ENCODE results near the gene HECW1.
A peak's percentile ranks its signal among the peaks of the same experiment; 100 is the strongest.
"Not testable (repeated sequence)": the region's sequence is repeated elsewhere in the genome, so short reads cannot be mapped to it uniquely, and the experiment has no call there.

HECW1 gene

DNA sequence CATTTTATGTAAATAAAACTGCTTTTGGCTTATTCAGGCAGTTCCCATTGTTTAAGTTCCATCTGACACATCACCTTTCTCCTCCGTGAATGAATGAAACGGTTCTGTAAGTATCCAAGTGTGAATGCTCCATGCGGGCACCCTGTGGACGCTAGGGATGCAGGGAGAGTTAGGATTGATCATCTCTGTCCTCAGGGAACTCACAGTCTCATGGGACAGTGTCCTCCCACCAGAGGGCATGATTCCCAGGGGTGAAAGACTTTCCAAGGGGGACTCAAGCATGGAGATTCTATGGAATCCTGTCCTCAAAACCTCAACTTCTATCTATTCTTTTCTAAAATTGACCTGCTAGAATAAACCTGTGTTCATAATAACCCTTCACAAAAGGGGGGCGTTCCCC, 98.8 kb downstream of the HECW1 start:
- DNase-seq = no peak

DNA sequence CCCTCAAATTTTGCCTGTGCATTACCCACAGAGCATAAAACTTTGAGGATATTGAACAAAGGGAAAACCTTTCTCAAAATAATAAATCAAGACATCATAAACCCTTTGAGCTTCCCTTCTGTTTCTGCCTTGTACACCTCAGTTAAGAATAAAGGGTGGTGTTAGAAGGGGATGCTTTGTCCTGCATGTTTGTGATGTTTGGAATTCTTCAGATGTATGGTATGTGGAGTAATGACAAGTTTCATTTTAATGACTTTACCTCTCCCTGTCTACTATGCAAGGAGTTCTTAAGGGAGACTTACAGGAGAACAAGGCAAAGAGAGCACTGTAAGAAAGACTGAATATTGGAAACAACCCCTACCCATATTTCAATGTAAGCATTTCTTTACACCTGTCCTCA, 99.2 kb downstream of the HECW1 start:
- no peak for DNase-seq

DNA sequence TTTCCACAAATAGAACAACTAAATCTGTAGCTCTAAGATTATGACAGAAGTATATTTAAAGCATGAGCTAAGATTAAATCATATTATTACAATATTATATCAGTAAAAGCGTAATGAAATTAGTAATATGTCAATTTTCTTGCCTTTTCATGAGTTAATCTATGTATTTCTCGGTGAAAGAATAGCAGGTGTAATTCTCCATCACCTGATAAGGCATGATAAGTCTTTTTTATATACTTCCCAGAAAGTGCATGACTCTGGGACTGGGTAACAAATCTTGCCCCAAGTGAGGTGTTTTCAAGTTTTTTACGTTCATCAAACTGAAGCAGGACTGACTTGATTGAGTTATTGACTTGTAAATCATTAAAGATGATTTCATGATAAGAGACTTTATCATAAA, 100.5 kb downstream of the HECW1 start:
- no peak for DNase-seq

DNA sequence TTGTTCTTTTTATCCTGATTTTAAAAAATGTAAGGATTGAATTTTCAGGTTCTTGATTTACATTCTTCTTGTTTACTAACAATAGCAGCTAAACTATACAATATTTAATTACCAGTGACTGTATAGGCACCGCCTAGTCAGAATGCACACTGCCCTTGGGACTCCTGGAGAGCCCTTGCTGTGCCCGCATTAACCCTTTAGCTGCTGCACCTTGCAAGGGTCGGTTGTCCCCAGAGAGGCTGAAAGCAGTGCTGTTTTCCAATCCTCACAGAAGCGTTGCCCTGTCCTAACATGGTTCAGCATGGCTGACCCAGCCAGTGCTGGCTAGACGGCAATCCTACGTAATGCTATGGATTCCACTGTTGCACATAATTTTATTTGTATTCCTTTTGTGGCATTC, 102.6 kb downstream of the HECW1 start:
- DNase-seq = no peak

DNA sequence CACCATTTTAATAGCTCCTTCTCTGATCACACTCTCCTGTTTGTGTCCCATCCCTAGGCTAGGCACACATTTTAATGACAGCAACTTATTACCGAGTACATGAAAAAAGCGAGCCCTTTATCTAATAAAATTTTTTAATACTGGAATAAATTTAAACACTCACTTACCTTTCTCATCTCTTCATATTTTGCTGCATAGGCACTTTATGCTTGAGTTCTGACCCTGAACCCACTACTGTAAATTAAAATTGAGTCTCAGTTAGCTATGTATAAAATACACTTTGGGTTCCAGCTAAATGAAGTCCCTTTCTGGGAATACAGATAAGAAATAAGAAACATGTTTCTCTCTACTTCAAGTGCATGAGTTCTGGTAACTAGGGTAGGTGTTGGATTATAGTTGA, 104.6 kb downstream of the HECW1 start:
- no peak for DNase-seq

DNA sequence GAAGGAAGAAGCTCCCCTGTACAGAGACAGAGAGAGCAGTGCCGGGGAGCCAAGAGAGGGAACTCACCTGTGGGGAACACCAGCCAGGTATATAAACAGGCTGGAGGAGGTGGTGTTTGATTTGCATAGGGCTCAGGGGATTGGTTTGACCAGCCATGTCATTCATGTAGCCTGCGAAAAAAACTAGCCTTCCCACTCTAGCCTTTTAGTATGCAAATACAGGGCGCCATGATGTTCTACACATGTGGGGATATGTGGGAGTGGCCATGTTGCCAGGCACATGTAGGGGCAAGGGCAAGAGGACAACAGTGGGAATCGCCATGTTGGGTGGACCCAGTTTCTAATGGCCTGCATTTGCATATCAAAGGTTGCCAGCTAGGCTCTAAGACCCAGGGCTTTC, 106.5 kb downstream of the HECW1 start:
- not testable (repeated sequence) for DNase-seq

DNA sequence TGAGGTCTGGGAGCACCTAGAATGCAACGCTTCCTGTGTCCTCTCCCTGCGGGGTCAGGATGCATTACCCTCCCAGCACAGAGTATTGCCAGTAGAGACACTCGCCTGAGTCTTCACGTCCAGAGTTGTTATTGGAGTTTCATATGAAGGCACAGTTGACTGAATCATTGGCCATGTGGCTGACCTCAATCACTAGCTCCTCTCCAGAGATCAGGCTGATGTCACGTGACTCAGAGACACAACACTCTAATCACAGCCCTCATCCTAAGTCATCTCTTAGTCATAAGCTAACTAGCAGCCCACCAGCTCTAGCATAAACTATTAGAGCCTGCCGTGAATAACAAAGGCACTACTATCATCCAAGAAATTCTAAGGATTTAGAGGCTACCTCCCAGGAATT, 107.8 kb downstream of the HECW1 start:
- no peak for DNase-seq

DNA sequence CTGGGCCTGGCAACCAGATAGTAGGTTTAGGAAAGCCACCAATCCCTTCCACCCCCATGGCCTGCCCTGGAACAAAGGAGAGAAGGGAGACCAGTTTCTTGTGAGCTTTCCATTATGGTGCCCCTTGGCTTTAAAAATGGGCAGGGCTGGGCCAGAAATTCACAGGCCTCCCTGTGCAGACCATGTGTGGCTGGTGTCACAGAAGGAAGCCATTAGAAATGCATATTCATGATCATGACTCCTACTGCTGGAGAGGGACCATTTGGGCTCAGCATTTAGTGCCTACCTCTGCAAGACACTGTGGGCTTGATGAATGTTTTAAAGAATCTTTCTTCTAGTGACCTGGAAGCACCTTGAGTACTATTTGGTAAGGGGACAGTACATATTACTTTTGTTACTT, 108.3 kb downstream of the HECW1 start:
- DNase-seq = no peak

DNA sequence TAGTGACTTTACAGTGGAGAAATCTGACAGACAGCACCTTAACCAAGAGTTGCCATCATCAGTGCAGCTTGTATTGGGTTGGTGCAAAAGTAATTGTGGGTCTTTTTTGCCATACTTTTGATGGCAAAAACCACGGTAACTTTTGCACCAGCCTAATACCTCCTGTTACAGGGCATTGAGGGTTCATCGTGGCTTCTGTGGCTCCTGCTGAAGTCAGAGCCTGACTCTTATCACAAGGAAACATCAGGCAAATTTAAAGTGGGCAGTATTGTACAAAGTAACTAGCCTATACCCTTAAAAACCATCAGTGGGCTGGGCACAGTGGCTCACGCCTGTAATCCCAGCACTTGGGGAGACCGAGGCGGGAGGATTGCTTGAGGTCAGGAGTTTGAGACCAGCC, 117.4 kb downstream of the HECW1 start:
- DNase-seq = no peak

DNA sequence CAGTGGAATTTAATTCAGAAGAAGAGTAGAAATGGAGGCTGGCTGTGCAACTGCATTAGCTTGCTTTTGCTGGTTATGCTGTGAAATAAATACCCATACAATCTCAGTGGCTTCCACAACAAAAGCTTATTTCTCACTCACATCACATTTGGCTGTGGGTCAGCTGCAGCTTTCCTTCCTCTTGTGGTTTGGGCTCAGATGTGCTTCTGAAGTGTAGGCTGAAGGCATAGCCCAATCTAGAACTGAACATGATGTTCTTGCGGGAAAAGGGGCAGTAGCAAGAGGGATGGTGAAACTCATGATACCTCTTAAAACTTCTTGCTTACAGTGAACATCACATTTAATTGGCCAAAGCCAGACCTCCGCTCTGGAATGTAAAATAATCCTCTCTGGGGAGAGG, 119.9 kb downstream of the HECW1 start:
- no peak for DNase-seq

DNA sequence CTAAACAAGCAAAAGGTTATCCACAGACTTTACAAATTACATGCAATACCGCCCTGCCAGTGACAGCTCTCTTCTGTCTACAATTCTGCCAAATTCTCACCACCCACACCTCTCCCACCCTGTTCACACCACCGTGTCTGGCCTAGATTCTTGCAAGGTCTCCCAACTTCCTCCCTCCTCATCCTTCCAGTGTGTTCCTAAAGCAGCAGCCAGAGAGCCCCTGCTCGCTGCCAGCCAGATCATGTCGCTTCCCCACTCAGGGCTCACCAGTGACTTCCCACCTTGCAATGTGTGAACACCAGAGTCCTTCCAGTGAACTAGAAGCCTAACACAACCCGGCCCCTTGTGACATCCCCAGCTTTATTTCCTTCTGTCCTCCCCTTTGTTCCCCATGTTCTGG, 121.6 kb downstream of the HECW1 start:
- DNase-seq = no peak

DNA sequence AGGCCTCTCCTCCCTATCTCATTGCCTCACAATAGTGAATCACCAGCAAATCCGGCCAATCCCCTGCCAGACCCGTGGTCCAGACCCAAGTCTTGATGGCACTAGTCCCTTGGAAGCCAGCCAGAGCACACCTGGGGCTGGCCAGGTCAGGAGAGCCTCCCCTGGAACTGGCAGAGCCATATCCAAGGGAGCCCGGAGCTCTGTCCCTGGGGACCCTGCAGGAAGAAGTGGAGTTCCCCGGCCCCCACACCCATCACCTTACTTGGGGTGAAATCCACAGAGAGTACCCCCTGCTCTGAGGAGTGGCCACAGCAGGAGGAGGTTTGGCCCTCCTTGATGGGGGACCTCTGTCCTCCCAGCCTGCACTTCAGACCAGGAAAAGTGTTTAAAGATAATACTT, 122.5 kb downstream of the HECW1 start:
- DNase-seq = no peak

DNA sequence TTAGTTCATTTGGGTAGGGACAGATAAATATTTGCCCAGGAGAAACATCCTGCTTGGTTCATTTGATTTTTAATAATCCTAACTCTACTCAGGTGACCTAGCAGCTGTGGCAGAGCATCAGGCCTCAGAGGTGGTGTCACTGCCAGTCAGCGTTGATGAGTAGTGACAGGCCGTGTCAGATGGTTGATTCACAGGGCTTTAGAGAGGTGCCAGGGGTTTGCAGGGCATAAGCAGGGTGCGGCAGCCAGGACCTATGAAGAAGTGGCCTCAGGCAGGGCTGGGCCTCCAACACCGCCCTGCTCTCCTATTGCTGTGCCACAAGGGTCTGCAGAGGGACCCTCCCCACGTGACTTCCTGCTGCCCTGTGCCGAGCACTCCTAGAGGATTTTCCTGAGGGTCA, 128.1 kb downstream of the HECW1 start:
- no peak for DNase-seq

DNA sequence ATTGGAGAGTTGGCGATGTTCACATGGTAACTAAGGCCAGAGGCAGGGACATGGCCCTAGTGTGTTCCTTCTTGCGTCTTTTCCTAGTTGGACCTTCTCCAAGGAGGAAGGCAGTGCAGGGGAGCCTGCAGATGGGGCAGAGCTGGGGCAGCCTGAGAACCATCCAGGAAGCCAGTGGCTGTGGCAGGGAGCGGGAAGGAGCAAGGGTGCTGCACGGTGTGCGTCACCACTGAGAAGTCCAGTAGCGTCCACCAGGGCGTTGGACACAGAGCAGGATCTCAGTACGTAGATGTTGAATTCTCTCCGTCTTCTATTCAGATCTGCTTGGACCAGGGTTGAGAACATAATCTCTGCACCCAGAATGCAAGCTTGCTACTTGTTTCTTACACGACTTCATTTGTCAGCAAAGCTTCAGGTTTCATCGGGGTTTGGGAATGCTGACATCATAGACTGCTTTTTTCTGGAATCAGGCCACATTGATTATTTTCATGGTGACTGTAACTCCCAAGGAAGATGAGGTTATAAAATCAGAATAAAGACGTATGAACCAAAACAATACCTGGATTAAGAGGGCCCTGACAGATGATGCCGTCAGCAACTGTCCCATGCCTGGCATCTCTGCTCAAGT, 130.3 kb downstream of the HECW1 start:
- DNase-seq = no peak

DNA sequence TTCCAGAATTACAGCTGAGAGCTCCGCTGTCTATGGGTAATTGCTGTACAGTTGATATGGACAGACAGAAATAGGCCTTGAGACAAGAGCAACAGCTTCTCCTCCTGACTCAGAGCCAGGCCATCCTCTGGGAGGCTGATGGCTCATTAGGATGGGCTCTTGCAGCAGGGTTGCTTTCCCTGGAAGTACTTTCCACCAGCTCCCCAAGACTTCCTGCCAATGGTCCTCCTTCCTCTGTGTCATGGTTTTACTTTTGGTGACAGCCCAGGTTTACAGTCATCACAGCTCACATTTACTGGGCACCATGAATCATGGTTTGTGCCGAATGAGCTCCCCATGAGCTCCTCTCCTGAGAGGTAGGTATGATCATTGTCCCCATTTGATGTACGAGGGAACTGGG, 131.8 kb downstream of the HECW1 start:
- no peak for DNase-seq

DNA sequence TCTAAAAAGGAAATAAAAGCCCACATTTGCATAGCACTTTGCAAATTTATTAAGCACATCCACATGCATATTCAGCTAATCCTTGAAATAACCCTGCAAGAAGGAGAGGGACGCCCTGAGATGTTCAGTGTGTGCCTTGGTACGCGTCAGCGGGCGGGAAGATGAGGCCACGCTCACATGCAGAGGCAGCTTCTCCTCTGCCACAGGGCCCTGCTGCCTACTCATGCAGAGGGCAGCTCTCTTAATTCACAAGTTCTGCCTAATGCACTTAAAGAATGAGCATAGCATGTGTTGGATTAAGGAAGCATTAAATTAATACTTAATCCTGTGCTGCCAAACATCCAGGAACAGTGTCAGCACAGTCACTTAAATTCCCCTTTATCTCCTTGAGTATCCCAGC, 132.3 kb downstream of the HECW1 start:
- no peak for DNase-seq

DNA sequence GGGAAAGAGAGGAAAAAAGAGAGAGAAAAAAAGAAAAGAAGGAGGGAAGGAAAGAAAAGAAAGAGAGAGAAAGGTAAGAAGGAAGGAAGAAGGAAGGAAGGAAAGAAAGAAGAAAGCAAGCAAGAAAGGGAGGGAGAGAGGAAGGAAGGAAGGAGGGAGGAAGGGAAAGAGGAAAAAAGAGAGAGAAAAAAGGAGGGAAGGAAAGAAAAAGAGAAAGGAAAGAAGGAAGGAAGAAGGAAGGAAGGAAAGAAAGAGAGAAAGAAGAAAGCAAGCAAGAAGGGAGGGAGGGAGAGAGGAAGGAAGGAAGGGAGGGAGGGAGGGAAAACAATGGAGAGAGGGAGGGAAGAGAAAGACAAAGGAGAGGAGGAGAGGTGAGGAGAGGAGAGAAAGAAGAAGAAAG, 135.3 kb downstream of the HECW1 start:
- no peak for DNase-seq

DNA sequence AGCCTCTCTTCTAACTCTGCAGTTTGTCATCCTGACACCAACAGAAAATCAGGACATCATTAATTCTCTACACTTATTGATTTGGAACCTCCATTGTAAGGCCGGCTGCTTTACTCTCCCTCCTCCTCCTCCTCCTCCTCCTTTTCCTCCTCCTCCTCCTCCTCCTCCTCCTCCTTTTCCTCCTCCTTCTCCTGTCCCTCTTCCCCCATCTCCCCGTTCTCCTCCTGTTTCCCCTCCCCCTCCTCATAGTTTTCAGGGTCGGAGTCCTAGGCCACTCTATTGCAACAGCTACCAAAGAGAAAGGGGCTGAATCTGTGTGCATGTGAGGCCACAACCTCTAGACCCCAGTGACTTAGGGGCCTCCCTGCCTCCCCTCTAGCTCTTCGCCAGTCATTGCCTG, 136.1 kb downstream of the HECW1 start:
- DNase-seq = no peak

DNA sequence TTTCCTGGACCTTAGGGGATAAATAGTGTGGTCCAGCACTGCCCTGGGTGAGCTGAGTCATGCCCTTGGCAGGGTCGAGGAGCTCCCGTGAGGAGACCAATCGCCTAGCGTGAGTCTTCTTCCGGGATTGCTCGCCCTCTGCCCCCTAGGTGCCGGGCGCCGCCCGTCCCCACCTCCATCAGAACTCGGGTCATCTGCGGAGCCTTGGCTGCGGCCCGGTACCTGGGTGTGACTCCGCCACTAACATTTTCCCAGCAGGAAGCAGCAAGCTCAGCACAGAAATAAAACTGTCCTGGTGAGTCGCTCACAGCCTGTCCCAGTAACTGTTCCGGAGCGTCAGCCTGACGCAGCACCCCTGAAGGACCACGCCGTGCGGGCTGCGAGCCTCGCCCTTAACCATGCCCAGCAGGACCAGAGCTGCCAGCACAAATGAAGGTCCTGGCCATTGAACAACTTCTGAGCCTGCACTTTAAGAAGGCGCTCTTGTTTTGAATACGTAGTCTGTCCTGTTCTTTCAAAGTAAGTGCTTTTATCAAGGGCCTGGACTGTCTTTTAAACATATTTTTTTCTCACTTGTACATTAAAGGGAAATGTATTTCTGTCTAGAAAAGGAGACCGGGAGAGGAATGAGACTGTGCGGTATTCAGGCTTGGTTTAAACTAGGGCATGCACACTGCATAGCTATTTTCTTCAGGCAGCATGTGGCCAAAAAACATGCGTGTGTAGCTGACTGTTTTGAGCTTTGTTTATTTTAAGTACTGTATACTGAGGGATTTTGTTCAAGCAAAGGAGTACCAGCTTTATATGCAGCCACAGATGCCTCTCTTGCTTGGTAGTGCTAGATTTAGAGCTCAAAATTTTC, 136.7 kb downstream of the HECW1 start:
- DNase-seq = no peak

DNA sequence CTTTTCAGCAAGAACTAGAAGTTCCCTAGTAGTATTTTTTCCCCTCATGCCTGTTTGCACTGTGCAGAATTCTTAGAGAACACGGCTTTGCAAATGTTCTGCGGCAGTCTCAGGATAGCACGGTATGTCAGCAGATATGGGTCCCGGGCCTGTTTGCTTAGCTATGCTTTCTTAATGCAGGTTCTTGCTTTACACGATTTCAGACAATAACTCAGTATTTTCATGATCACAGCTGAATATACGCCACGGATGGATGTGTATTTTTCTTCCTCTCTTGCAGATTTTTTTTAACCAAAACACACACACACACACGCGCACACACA, 137.3 kb downstream of the HECW1 start:
- no peak for DNase-seq

DNA sequence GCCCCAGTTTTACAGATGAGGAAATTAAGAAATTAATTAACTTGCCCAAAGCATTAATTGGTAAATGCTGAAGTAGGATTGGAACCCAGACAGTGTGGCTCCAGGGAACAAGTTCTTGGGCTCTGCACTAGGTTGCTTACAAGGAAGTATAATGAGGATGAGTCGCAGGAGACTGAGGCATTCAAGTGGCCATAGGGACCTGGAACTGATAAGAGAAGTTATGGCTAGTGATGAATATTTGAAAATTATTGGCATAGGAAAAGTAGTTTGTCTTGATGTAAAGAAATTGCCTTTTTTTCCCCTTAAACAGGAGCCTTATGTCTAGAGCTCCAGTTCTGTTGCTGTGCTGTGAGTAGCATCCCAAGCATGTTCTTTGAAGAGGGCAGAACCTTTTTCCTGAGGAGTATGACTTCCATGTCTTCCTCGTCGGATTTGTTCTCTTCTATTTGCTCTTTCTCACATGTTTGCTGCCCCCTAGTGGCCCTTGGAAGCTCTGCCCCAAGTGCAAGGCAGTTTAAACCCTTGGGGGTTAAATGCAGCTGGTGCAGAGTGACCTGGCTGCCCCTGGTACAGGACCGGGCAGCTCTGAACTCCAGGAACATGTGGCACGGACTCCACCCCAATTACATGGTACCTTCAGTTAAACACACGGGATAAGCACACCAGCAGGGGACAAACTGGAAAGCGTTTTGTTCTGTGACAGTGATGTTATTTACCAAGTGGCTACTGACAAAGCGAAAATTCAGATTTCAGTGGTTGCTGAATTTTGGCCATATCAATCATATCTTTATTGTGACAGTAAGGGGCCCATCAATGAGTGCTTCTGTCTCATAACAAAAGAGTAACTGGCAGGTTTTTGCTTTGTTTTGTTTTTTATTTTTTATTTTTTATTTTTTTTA, 148.8 kb downstream of the HECW1 start:
- DNase-seq = peak; percentile 74

DNA sequence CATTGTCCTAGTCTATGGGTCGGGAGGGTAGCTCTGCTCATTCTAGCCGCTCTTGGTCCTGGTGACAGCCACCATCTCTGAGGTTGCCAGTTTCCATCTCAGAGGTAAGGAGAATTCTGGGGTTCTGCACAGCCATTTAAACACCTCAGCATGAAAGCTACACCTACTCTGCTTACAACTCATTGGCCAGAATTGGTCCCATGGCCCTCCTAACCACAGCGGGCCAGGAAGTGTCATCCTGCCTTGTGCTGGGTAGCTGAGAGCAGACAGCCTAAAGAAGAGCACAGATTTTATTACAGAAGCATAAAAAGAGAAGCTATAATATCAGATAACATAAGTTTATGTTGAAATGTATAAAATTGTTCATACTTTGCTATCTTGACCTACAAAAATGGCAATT, 152.7 kb downstream of the HECW1 start:
- DNase-seq = no peak

DNA sequence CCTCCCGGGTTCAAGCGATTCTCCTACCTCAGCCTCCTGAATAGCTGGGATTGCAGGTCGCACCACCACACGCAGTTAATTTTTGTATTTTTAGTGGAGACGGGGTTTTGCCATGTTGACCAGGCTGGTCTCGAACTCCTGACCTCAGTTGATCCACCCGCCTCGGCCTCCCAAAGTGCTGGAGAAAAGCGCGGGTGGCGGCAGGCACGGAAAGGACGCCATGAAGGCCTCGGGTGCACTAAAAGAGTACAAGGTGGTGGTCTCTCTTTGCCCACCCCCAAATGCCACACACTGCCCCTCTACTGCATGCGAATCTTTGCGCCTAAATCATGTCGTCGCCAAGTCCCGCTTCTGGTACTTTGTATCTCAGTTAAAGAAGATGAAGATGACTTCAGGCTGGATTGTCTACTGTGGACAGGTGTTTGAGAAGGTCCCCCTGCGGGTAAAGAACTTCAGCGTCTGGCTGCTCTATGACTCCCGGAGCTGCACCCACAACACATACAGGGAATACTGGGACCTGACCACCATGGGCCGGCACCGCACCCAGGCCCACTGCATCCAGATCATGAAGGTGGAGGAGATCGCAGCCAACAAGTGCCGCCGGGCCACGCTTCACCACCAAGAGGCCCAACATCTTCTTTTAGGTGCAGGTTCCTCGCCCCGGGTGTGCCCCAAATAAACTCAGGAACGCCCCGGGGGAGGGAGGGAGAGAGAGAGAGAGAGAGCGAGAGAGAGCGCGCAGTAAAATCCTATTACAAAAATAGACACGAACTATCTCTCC, 161.7 kb downstream of the HECW1 start:
- no peak for DNase-seq
